Osteoblast (primary cell): ENCODE data around the gene MOB2. TPM values are rescaled to one million over a fixed set of nuclear protein-coding genes. Genes with fewer than 3 reads are reported as not detected.
A peak's percentile ranks its signal among the peaks of the same experiment; 100 is the strongest.

Source experiments
- DNase-seq: peaks from one replicate; pipeline ENCODE4 v3.0.0; 2011; ENCODE audit warnings: low spot score, mixed read lengths; ENCODE audit not compliant: insufficient read length; ENCODE audit errors: missing footprints
- H2AFZ ChIP-seq: 2 replicates; pipeline ENCODE4 v1.6.0; 2011; ENCODE audit warnings: mild to moderate bottlenecking, low read length
- H3K27ac ChIP-seq: 2 replicates; pipeline ENCODE4 v1.5.1; 2011; ENCODE audit warnings: mild to moderate bottlenecking, low read depth, low read length, moderate library complexity
- H3K27me3 ChIP-seq: 2 replicates; pipeline ENCODE4 v1.6.0; 2012; ENCODE audit warnings: mild to moderate bottlenecking, control low read depth, inconsistent platforms, low read length, moderate library complexity; ENCODE audit not compliant: insufficient read depth
- H3K36me3 ChIP-seq: 2 replicates; pipeline ENCODE4 v1.5.1; 2011; ENCODE audit warnings: mild to moderate bottlenecking, low read length, control low read depth, moderate library complexity; ENCODE audit not compliant: insufficient read depth
- H3K4me1 ChIP-seq: 2 replicates; pipeline ENCODE4 v1.5.1; 2011; ENCODE audit warnings: mild to moderate bottlenecking, low read length, control low read depth, moderate library complexity; ENCODE audit not compliant: insufficient read depth
- H3K4me2 ChIP-seq: 2 replicates; pipeline ENCODE4 v1.6.0; 2011; ENCODE audit warnings: mild to moderate bottlenecking, low read length; ENCODE audit not compliant: insufficient read depth
- H3K4me3 ChIP-seq: fragments of 200-600 bp; sonication (generic); 3 replicates; pipeline ENCODE4 v1.5.1; 2012; ENCODE audit warnings: mild to moderate bottlenecking, low read length, inconsistent platforms; ENCODE audit not compliant: insufficient read depth
- H3K79me2 ChIP-seq: 2 replicates; pipeline ENCODE4 v1.6.0; 2012; ENCODE audit warnings: mild to moderate bottlenecking, low read length, control low read depth, inconsistent platforms; ENCODE audit not compliant: insufficient read depth
- H3K9me3 ChIP-seq: 2 replicates; pipeline ENCODE4 v1.5.1; 2011; ENCODE audit warnings: low read depth, low read length, control low read depth
- H4K20me1 ChIP-seq: 2 replicates; pipeline ENCODE4 v1.6.0; 2012; ENCODE audit warnings: mild to moderate bottlenecking, low read length, control low read depth; ENCODE audit not compliant: insufficient read depth
- CTCF ChIP-seq: IDR thresholded peaks from 2 replicates; pipeline ENCODE4 v1.5.1; 2011; ENCODE audit warnings: mild to moderate bottlenecking, low read depth, low read length, moderate library complexity; ENCODE audit errors: extremely low read depth
- total RNA-seq: library from RNA; depleted of rRNA; stranded (reverse); fragments of >200 nt; gene quantifications from 2 replicates; pipeline ENCODE4 v1.2.3, GENCODE V29; 2012

Gene MOB2
- total RNA-seq, 1 donor = 28.2 TPM

- Histone ChIP-seq H3K4me3 (no peak overlapping the region), H3K79me2 (peaks cover 53% of the 10 kb centered on the region), H4K20me1 (peaks cover 76% of the 10 kb centered on the region), H2AFZ (no peak overlapping the region), H3K4me2 (no peak overlapping the region), H3K27me3 (no peaks in the 10 kb centered on the region), H3K36me3 (no peaks in the 10 kb centered on the region), H3K4me1 (peaks cover 6% of the 10 kb centered on the region), H3K27ac (no peak overlapping the region), H3K9me3 (no peaks in the 10 kb centered on the region)
- DNase-seq = peak; percentile 87
- no peak for TF ChIP-seq CTCF
Observed at GRCh38 chr11:1509626-1510255, 23.2 kb upstream of the MOB2 start.

- Histone ChIP-seq H3K4me1 (peaks cover 6% of the 10 kb centered on the region), H3K4me3 (no peak overlapping the region), H3K36me3 (no peaks in the 10 kb centered on the region), H3K4me2 (no peak overlapping the region), H2AFZ (no peak overlapping the region), H4K20me1 (peaks cover 76% of the 10 kb centered on the region), H3K27me3 (no peaks in the 10 kb centered on the region), H3K9me3 (no peaks in the 10 kb centered on the region), H3K79me2 (peaks cover 53% of the 10 kb centered on the region), H3K27ac (no peak overlapping the region)
- peak; percentile 57 for DNase-seq
- no peak for TF ChIP-seq CTCF
Observed at GRCh38 chr11:1508986-1509385, 22.4 kb upstream of the MOB2 start.

GRCh38 chr11:1508491-1508891 lies 21.9 kb upstream of the MOB2 start:
- TF ChIP-seq CTCF = no peak
- peaks cover 53% of the 10 kb centered on the region for H3K79me2 ChIP-seq
- H3K9me3 ChIP-seq = no peaks in the 10 kb centered on the region
- H3K4me1 ChIP-seq = peaks cover 6% of the 10 kb centered on the region
- peak; percentile 25 for DNase-seq
- no peak overlapping the region for H2AFZ ChIP-seq
- no peaks in the 10 kb centered on the region for H3K36me3 ChIP-seq
- no peak overlapping the region for H3K4me3 ChIP-seq
- no peaks in the 10 kb centered on the region for H3K27me3 ChIP-seq
- no peak overlapping the region for H3K4me2 ChIP-seq
- no peak overlapping the region for H3K27ac ChIP-seq
- peaks cover 76% of the 10 kb centered on the region for H4K20me1 ChIP-seq

GRCh38 chr11:1507381-1508140 lies 21.0 kb upstream of the MOB2 start:
- H4K20me1 ChIP-seq = peaks cover 79% of the 10 kb centered on the region
- H3K4me3 ChIP-seq = no peak overlapping the region
- TF ChIP-seq CTCF = no peak
- H3K27ac ChIP-seq = no peak overlapping the region
- DNase-seq = peak; percentile 86
- no peak overlapping the region for H3K4me2 ChIP-seq
- H3K4me1 ChIP-seq = peaks cover 6% of the 10 kb centered on the region
- H3K79me2 ChIP-seq = peaks cover 59% of the 10 kb centered on the region
- H3K27me3 ChIP-seq = no peaks in the 10 kb centered on the region
- no peaks in the 10 kb centered on the region for H3K9me3 ChIP-seq
- no peak overlapping the region for H2AFZ ChIP-seq
- no peaks in the 10 kb centered on the region for H3K36me3 ChIP-seq
